NCI-H69 (cell line): ENCODE data around the gene FHDC1.
"Not testable (repeated sequence)": the region's sequence is repeated elsewhere in the genome, so short reads cannot be mapped to it uniquely, and the experiment has no call there.

Experiments
- DNase-seq: peaks from one replicate; lab custom pipeline; 2025; lab: John Stamatoyannopoulos, UW

FHDC1 gene

GRCh38 chr4:152935631-152936445, at the start of gene FHDC1:
Gene FHDC1 (plus strand): TSS chr4:152936323. CDS start chr4:152943058, 6,735 bp downstream.
- peak; percentile 87 for DNase-seq

GRCh38 chr4:152887981-152888380, 48.1 kb upstream of the FHDC1 start:
- DNase-seq, result no peak

- DNase-seq, result no peak
Observed at GRCh38 chr4:152892974-152893373, 43.1 kb upstream of the FHDC1 start.

GRCh38 chr4:152894673-152895072, 41.5 kb upstream of the FHDC1 start:
- DNase-seq, result no peak

GRCh38 chr4:152896811-152897210, 39.3 kb upstream of the FHDC1 start:
- DNase-seq, result no peak

GRCh38 chr4:152898133-152898532, 38.0 kb upstream of the FHDC1 start:
- not testable (repeated sequence) for DNase-seq

GRCh38 chr4:152898606-152899005, 37.5 kb upstream of the FHDC1 start:
- no peak for DNase-seq

- DNase-seq, result no peak
Observed at GRCh38 chr4:152900395-152900794, 35.7 kb upstream of the FHDC1 start.

- no peak for DNase-seq
Observed at GRCh38 chr4:152901205-152901604, 34.9 kb upstream of the FHDC1 start.

- no peak for DNase-seq
Observed at GRCh38 chr4:152903658-152904057, 32.5 kb upstream of the FHDC1 start.

GRCh38 chr4:152909901-152910300, 26.2 kb upstream of the FHDC1 start:
- peak; percentile 32 for DNase-seq

- DNase-seq, result no peak
Observed at GRCh38 chr4:152910521-152910920, 25.6 kb upstream of the FHDC1 start.

- no peak for DNase-seq
Observed at GRCh38 chr4:152917543-152918395, 18.4 kb upstream of the FHDC1 start.

GRCh38 chr4:152919826-152920225, 16.3 kb upstream of the FHDC1 start:
- DNase-seq, result no peak

- peak; percentile 34 for DNase-seq
Observed at GRCh38 chr4:152920768-152921167, 15.4 kb upstream of the FHDC1 start.

GRCh38 chr4:152921284-152921683, 14.8 kb upstream of the FHDC1 start:
- DNase-seq, result no peak

- DNase-seq, result no peak
Observed at GRCh38 chr4:152925851-152926250, 10.3 kb upstream of the FHDC1 start.

- DNase-seq, result no peak
Observed at GRCh38 chr4:152926959-152927358, 9.2 kb upstream of the FHDC1 start.

GRCh38 chr4:152927737-152928136, 8.4 kb upstream of the FHDC1 start:
- DNase-seq, result no peak

GRCh38 chr4:152928286-152928685, 7.8 kb upstream of the FHDC1 start:
- DNase-seq, result no peak

- peak; percentile 65 for DNase-seq
Observed at GRCh38 chr4:152929888-152930287, 6.2 kb upstream of the FHDC1 start.

GRCh38 chr4:152935143-152935542, 980 bp upstream of the FHDC1 start:
- DNase-seq, result no peak
